CD4-positive, alpha-beta T cell treated with Interleukin-15 for 4 hours (primary cell): ENCODE measurements around the gene ADGB.
"Not testable (repeated sequence)": the region's sequence is repeated elsewhere in the genome, so short reads cannot be mapped to it uniquely, and the experiment has no call there.

Experiments
- DNase-seq: peaks from one replicate; pipeline ENCODE4 v3.0.0-alpha.2; 2020; ENCODE audit warnings: low spot score

ADGB gene

GRCh38 chr6:146598772-146599405, at the start of gene ADGB:
ADGB (plus strand) TSS chr6:146598972; CDS start chr6:146599041, 69 bp downstream.
- no peak for DNase-seq

GRCh38 chr6:146550911-146551310, 47.9 kb upstream of the ADGB start:
- no peak for DNase-seq

GRCh38 chr6:146551545-146551944, 47.2 kb upstream of the ADGB start:
- no peak for DNase-seq

GRCh38 chr6:146553377-146554135, 45.2 kb upstream of the ADGB start:
- DNase-seq, result no peak

- no peak for DNase-seq
Observed at GRCh38 chr6:146560607-146561006, 38.2 kb upstream of the ADGB start.

- DNase-seq, result not testable (repeated sequence)
Observed at GRCh38 chr6:146566661-146567060, 32.1 kb upstream of the ADGB start.

GRCh38 chr6:146568619-146569018, 30.2 kb upstream of the ADGB start:
- DNase-seq, result not testable (repeated sequence)

- DNase-seq, result no peak
Observed at GRCh38 chr6:146574211-146574610, 24.6 kb upstream of the ADGB start.

GRCh38 chr6:146578054-146578453, 20.7 kb upstream of the ADGB start:
- no peak for DNase-seq

GRCh38 chr6:146581968-146582367, 16.8 kb upstream of the ADGB start:
- no peak for DNase-seq

- DNase-seq, result no peak
Observed at GRCh38 chr6:146582857-146583256, 15.9 kb upstream of the ADGB start.

GRCh38 chr6:146583966-146584365, 14.8 kb upstream of the ADGB start:
- no peak for DNase-seq

- DNase-seq, result no peak
Observed at GRCh38 chr6:146587459-146587858, 11.3 kb upstream of the ADGB start.

GRCh38 chr6:146590492-146590891, 8.3 kb upstream of the ADGB start:
- no peak for DNase-seq

- DNase-seq, result no peak
Observed at GRCh38 chr6:146592451-146592850, 6.3 kb upstream of the ADGB start.

- DNase-seq, result no peak
Observed at GRCh38 chr6:146593986-146594385, 4.8 kb upstream of the ADGB start.

- DNase-seq, result no peak
Observed at GRCh38 chr6:146594495-146594894, 4.3 kb upstream of the ADGB start.

GRCh38 chr6:146595972-146596731, 2.6 kb upstream of the ADGB start:
- DNase-seq, result no peak

- DNase-seq, result no peak
Observed at GRCh38 chr6:146601352-146601751, 2.6 kb downstream of the ADGB start.

- DNase-seq, result no peak
Observed at GRCh38 chr6:146602526-146602925, 3.8 kb downstream of the ADGB start.

GRCh38 chr6:146613947-146614346, 15.2 kb downstream of the ADGB start:
- no peak for DNase-seq

GRCh38 chr6:146620655-146621054, 21.9 kb downstream of the ADGB start:
- DNase-seq, result no peak

- DNase-seq, result no peak
Observed at GRCh38 chr6:146628350-146628749, 29.6 kb downstream of the ADGB start.
